Activated CD8-positive, alpha-beta memory T cell treated with anti-CD3 and anti-CD28 coated beads for 4 hours (primary cell): ENCODE data around the gene CITED1.
A peak's percentile ranks its signal among the peaks of the same experiment; 100 is the strongest.

Source experiments
- DNase-seq, 2 donors: peaks; one replicate each; pipeline ENCODE4 v3.0.0-alpha.2; 2020; ENCODE audit warnings: low read depth in 2 of 2

CITED1 gene

GRCh38 chrX:72270316-72270866 lies 35.3 kb downstream of the CITED1 start:
- no peak for DNase-seq

DNA sequence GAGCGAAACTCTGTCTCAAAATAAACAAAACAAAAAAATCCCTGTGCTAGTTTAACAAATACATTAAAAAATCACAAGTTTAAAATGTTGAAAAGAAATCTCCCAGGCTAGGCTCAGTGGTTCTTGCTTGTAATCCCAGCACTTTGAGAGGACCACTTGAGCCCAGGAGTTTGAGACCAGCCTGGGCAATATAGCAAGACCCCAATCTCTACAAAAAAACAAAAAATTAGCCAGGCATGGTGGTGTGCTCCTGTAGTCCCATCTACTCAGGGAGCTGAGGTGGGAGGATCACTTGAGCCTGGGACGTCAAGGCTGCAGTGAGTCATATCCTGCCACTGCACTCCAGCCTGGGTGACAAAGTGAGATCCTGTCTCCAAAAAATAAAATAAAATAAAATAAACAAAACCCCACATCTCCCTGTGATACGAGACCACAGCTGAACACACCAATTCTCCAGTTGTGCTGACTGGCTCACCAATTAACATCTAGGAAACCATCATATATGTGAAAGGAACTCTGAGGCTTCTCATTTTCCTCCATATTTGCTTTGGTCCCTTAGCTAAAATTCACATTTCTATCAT lies 36.0 kb downstream of the CITED1 start:
- DNase-seq, result peak in 1 of 2 donors; percentile 5

DNA sequence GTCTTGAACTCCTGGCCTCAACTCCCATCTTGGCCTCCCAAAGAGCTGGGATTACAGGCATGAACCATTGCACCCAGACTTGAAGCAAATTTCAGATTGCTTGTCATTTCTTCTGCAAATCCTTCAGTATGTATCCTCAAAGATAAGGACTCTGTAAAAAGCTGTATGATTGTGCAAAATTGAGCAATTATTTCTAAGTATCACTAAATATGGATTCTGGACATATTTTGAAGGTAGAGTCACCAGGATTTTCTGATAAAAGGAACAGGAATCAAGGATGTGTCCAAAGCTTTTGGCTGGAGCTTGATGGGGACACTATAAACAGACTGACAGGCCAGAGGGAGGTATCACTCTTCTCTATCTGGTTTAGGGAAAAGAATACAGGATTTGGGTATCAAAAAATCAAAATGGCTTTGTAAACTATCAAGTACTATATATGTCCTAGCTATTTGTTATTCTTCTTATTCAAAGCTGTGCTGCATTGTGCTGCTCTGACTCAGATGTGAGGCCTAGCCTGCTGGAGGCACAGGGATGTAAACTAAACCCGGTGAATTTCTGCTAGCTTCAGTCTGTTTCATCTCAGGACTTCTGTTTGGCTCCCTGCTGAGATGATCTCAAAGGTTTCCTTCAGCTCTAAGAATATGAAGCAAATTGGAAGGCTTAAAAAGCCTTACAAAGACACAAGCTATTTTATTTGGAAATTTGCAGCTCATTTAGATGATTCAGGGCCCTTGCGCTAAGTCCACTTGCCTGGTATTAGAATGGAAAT lies 36.9 kb downstream of the CITED1 start:
- DNase-seq, result no peak

DNA sequence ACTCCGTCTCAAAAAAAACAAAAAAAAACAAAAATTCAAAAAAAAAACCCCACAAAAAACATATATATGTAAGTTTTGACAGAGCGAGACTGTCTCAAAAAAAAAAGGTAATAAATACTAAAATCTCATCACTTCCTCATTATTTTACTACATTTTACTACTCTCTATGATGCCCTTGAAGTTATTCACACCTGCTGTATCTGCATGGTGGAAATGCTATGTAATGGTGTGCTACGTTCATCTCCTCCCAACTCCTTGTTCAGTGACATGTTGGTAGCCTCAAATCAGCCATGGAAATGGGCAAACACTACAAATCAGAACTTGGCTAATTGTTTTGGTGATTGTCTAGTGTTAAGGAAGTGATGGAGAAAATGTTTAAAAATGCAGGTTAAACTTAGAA lies 40.5 kb downstream of the CITED1 start:
- no peak for DNase-seq

- no peak for DNase-seq
Measured at GRCh38 chrX:72262077-72262476, 43.6 kb downstream of the CITED1 start.

- no peak for DNase-seq
Measured at GRCh38 chrX:72260448-72260847, 45.3 kb downstream of the CITED1 start.

DNA sequence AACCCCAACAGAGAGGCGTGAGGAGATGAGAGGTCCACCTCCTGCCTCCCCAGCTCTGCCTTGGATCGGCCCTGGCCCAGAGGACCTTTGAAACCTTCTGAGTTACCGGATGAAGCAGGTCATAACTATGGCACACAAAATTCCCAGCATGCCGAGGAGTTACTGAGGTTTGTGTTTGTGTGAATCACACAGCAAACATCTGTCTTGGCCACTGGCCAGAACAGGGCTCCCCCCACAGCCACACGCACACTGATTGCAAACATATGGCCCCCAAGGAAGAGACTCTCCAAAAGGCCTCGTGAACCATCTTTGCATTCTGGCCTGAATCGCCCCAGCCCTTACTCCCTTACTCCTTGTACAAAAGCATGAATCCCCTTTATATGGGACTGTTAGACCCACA lies 47.5 kb downstream of the CITED1 start:
- no peak for DNase-seq

DNA sequence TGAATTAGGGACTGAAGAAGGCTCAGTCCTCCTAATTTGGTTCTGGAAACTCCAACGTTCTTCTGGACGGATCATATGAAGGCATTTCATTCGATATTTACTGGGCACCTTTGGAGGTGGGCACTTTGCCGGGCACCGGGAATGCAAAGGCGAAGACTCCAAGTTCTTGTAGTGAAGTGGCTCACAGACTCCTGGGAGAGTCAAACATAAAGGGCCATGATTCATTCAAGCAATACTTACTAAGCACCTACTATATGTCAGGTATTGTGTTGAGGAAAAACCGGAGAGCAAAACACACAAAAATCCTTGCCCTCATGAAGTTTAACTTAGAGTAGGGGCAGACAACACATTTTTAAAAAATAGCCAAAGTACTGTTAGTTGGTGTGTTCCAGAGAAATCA lies 49.9 kb downstream of the CITED1 start:
- DNase-seq, result no peak

DNA sequence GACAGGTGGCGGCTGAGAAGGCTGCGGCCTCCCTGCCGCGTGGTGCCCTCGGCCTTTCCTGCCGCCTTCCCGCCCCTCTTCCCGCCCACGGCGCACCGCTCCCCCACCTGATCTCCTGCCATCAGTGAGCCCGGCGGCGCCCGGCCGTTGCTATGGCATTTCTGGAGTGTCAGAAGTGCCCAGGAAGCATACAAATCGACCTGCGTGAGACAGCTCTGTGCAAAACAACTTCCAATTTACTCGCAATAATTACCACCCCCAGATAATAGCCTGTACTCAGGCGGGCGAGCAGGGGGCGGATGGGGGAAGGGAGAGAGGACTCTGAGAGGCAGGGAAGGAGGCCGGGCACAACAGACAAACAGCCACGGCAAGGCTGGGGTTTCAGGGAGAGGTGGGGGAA lies 50.3 kb downstream of the CITED1 start:
- no peak for DNase-seq

DNA sequence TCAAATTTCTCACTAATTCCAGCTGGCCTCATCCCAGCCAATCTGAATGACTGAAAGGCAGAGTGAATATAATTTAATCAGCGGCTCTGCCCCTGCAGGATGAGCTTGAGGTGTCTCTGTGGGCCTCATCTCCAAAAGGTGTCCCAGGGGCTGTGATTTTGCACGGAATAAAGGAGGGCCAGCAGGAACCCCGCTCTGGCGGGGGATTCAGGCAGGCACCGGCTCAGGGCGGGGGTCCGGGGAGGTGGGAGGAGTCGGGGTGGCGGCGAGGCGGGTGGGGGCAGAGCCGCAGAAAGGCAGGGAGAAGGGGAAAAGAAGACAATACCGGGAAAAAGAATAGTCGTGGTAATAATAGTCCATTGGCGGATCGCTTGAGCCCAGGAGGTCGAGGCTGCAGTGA lies 50.9 kb downstream of the CITED1 start:
- no peak for DNase-seq

- DNase-seq, result no peak
Measured at GRCh38 chrX:72253686-72254085, 52.0 kb downstream of the CITED1 start.
